NCI-H748 (cell line): Measurements from ENCODE around the gene SBF1.

Experiments used
- DNase-seq: peaks from one replicate; lab custom pipeline; 2025; ENCODE audit not compliant: unreplicated experiment; lab: John Stamatoyannopoulos, UW

SBF1 gene

GRCh38 chr22:50469377-50470305 is 5.2 kb downstream of the SBF1 start:
- no peak for DNase-seq

GRCh38 chr22:50468626-50469025 is 6.2 kb downstream of the SBF1 start:
- DNase-seq = no peak

- DNase-seq = no peak
Measured at GRCh38 chr22:50467773-50468440, 6.9 kb downstream of the SBF1 start.

GRCh38 chr22:50467341-50467740 is 7.5 kb downstream of the SBF1 start:
- no peak for DNase-seq

- no peak for DNase-seq
Measured at GRCh38 chr22:50465066-50465930, 9.5 kb downstream of the SBF1 start.

GRCh38 chr22:50464451-50464850 is 10.4 kb downstream of the SBF1 start:
- no peak for DNase-seq

- DNase-seq = no peak
Measured at GRCh38 chr22:50463188-50463900, 11.5 kb downstream of the SBF1 start.

GRCh38 chr22:50461979-50462540 is 12.8 kb downstream of the SBF1 start:
- no peak for DNase-seq

GRCh38 chr22:50461536-50461935 is 13.3 kb downstream of the SBF1 start:
- DNase-seq = no peak

- DNase-seq = no peak
Measured at GRCh38 chr22:50460938-50461337, 13.9 kb downstream of the SBF1 start.

GRCh38 chr22:50459496-50460140 is 15.2 kb downstream of the SBF1 start:
- DNase-seq = no peak

- DNase-seq = no peak
Measured at GRCh38 chr22:50459016-50459415, 15.8 kb downstream of the SBF1 start.

- no peak for DNase-seq
Measured at GRCh38 chr22:50456466-50457234, 18.2 kb downstream of the SBF1 start.

- no peak for DNase-seq
Measured at GRCh38 chr22:50456026-50456425, 18.8 kb downstream of the SBF1 start.

GRCh38 chr22:50455201-50455600 is 19.6 kb downstream of the SBF1 start:
- DNase-seq = no peak

- no peak for DNase-seq
Measured at GRCh38 chr22:50454556-50455075, 20.2 kb downstream of the SBF1 start.

- no peak for DNase-seq
Measured at GRCh38 chr22:50452649-50453048, 22.2 kb downstream of the SBF1 start.

- no peak for DNase-seq
Measured at GRCh38 chr22:50447576-50448551, 27.0 kb downstream of the SBF1 start.
